Thoracic aorta (tissue), 2 donors: ENCODE data around the gene NMRK2. TPM values are rescaled to one million over a fixed set of nuclear protein-coding genes. Genes with fewer than 3 reads are reported as not detected.

Experiments
- ATAC-seq: fragments of 150-250 bp; one replicate; pipeline ENCODE4 v1.8.0; 2017; ENCODE audit warnings: low read depth; ENCODE audit not compliant: insufficient number of reproducible peaks, low FRiP score
- DNase-seq: peaks from one replicate; pipeline ENCODE4 v3.0.0-alpha.2; 2020; ENCODE audit warnings: low spot score
- H3K27ac ChIP-seq, 2 donors: fragments of 200-600 bp; sonication (generic); 1 replicate in 1 of 2; 2 replicates in 1 of 2; pipeline ENCODE4 v1.5.1; 2016; ENCODE audit warnings: mild to moderate bottlenecking in 2 of 2, moderate library complexity in 2 of 2
- H3K27me3 ChIP-seq: fragments of 200-600 bp; sonication (generic); replicated peaks from 2 replicates; pipeline ENCODE4 v1.6.0; 2016; ENCODE audit warnings: mild to moderate bottlenecking; ENCODE audit not compliant: insufficient read depth
- H3K36me3 ChIP-seq: fragments of 200-600 bp; sonication (generic); one replicate; pipeline ENCODE4 v1.5.1; 2016
- H3K4me1 ChIP-seq, 2 donors: fragments of 200-600 bp; sonication (generic); 1 replicate in 1 of 2; 2 replicates in 1 of 2; pipeline versions ENCODE4 v1.5.1 to v1.6.0; 2016; ENCODE audit warnings: low read depth in 2 of 2, mild to moderate bottlenecking in 1 of 2; ENCODE audit not compliant: control insufficient read depth in 1 of 2
- H3K4me3 ChIP-seq: fragments of 200-600 bp; sonication (generic); 2 replicates; pipeline ENCODE4 v1.5.1; 2016; ENCODE audit warnings: mild to moderate bottlenecking
- H3K9me3 ChIP-seq: fragments of 200-600 bp; sonication (generic); 2 replicates; pipeline ENCODE4 v1.5.1; 2016
- CTCF ChIP-seq: fragments of 200-600 bp; sonication (generic); IDR thresholded peaks from one replicate; pipeline ENCODE4 v1.5.1; 2019; ENCODE audit warnings: antibody characterized with exemption
- total RNA-seq, 2 donors: library from RNA; depleted of rRNA; stranded (reverse); fragments of >200 nt; gene quantifications; one replicate each; pipeline versions ENCODE4 v1.1.0 to v1.2.3, GENCODE V29; 2016

The NMRK2 gene
- total RNA-seq, 2 donors from 2014 or later = 1.8 TPM; not detected in 1

- Histone ChIP-seq H3K27me3 (no peaks in the 10 kb centered on the region), H3K4me3 (peak overlapping the region; percentile 88), H3K4me1 (peaks cover 36 to 48% of the 10 kb centered on the region in 2 donors), H3K36me3 (peaks cover 34% of the 10 kb centered on the region), H3K27ac (peak overlapping the region; percentile 96 to 99), H3K9me3 (no peaks in the 10 kb centered on the region)
- TF ChIP-seq CTCF = peak; percentile 9
- DNase-seq = no peak
- ATAC-seq = peak; percentile 45
Measured at GRCh38 chr19:3969435-3970312, 36.8 kb downstream of the NMRK2 start.

DNA sequence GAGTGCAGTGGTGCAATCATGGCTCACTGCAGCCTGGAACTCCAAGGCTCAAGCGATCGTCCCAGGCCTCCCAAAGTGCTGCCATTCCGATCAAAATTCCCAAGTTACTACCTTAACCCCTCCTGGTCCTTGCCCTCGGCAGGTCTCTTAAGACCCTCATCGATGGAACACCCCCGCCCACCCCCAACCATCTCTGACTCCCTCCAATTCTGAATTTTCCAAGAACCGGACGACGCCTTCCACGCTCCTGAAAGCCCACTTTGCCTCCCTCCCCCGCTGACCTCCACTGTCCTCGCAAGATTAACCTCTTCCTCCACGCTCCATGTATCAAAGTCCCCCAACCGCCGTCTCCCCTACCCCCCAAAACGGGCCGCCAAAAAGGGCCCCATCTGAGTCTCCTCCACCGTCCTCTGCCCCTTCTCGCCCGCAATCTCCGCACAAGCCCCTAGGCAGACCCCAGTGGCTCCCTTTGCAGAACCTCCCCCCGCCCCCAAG is 37.5 kb downstream of the NMRK2 start:
- Histone ChIP-seq H3K27me3 (no peaks in the 10 kb centered on the region), H3K36me3 (peaks cover 32% of the 10 kb centered on the region), H3K4me1 (peaks cover 36 to 42% of the 10 kb centered on the region in 2 donors), H3K27ac (peak overlapping the region; percentile 96 to 99), H3K4me3 (peak overlapping the region; percentile 88), H3K9me3 (no peaks in the 10 kb centered on the region)
- no peak for ATAC-seq
- DNase-seq = no peak
- no peak for TF ChIP-seq CTCF

GRCh38 chr19:3970808-3971598 is 38.1 kb downstream of the NMRK2 start, which contains the start of gene DAPK3:
Gene DAPK3, minus strand, starts transcription at chr19:3971099. Its CDS starts 1,364 bp downstream, at chr19:3969735.
- H3K4me1 ChIP-seq = peaks cover 33 to 37% of the 10 kb centered on the region in 2 donors
- peak; percentile 39 for ATAC-seq
- H3K27ac ChIP-seq = peak within 1 kb of the TSS; percentile 96 to 99
- H3K4me3 ChIP-seq = peak within 1 kb of the TSS; percentile 88
- H3K36me3 ChIP-seq = peaks cover 31% of the 10 kb centered on the region
- no peak for TF ChIP-seq CTCF
- DNase-seq = peak; percentile 89
- no peaks in the 10 kb centered on the region for H3K27me3 ChIP-seq
- H3K9me3 ChIP-seq = no peaks in the 10 kb centered on the region

- Histone ChIP-seq H3K9me3 (no peaks in the 10 kb centered on the region), H3K27ac (no peak overlapping the region), H3K27me3 (no peaks in the 10 kb centered on the region), H3K36me3 (peaks cover 49% of the 10 kb centered on the region), H3K4me1 (no peaks in the 10 kb centered on the region), H3K4me3 (no peak overlapping the region)
- no peak for TF ChIP-seq CTCF
- ATAC-seq = no peak
- no peak for DNase-seq
Measured at GRCh38 chr19:3975144-3975543, 42.3 kb downstream of the NMRK2 start.

DNA sequence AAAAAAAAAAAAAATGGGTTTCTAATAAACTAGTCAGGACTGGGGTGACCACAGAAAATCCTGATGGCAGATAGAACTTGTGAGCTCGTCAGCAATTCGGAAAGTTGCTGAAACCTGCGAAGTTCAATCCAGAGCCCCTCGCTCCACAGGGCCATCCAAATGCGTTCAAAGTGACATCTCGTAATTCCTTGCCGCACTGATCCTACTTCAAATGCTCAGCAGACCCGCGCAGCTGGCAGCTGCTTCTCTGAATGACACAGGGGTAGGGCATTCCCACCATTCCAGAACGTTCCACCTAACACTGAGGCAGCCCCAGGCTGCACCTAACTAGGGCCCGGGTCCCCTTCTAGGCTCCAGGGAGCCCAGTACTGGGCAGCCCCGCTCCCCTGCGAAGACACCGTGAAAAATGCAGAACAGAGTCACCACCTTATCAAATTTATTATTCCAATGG is 42.8 kb downstream of the NMRK2 start:
- no peaks in the 10 kb centered on the region for H3K9me3 ChIP-seq
- no peak for DNase-seq
- peaks cover 54% of the 10 kb centered on the region for H3K36me3 ChIP-seq
- no peaks in the 10 kb centered on the region for H3K4me1 ChIP-seq
- no peak for TF ChIP-seq CTCF
- no peak overlapping the region for H3K27ac ChIP-seq
- H3K4me3 ChIP-seq = no peak overlapping the region
- no peak for ATAC-seq
- H3K27me3 ChIP-seq = no peaks in the 10 kb centered on the region
